K562 (cell line): ENCODE data around the gene IDH3G. TPM values are rescaled to one million over a fixed set of nuclear protein-coding genes. Genes with fewer than 3 reads are reported as not detected.
A peak's percentile ranks its signal among the peaks of the same experiment; 100 is the strongest.

Experiments used
- ATF4 ChIP-seq: fragments of 450-650 bp; formaldehyde crosslinking; IDR thresholded peaks from 2 replicates; pipeline ENCODE4 v1.4.0; 2022; ENCODE audit warnings: mild to moderate bottlenecking, moderate library complexity
- CBFA2T2 ChIP-seq: fragments of 450-650 bp; conservative IDR thresholded peaks from 2 replicates; pipeline ENCODE4 v1.6.1; 2017; ENCODE audit warnings: mild to moderate bottlenecking
- GMEB1 ChIP-seq: fragments of 250-450 bp; sonication (Bioruptor Pico); IDR thresholded peaks from 2 replicates; pipeline ENCODE4 v1.4.0; 2020; ENCODE audit warnings: mild to moderate bottlenecking
- GTF2A2 ChIP-seq: IDR thresholded peaks from 2 replicates; pipeline ENCODE4 v1.6.1; 2016; ENCODE audit warnings: mild to moderate bottlenecking, missing genetic modification characterization, missing compliant biosample characterization
- HMG20A ChIP-seq: fragments of 450-650 bp; formaldehyde crosslinking; conservative IDR thresholded peaks from 2 replicates; pipeline ENCODE4 v1.4.0; 2020; ENCODE audit warnings: mild to moderate bottlenecking, mixed read lengths
- IRF1 ChIP-seq: sonication (generic); formaldehyde crosslinking; IDR thresholded peaks from 2 replicates; pipeline ENCODE4 v1.8.0; 2022; ENCODE audit warnings: missing genetic modification reagents, mild to moderate bottlenecking, borderline replicate concordance
- L3MBTL2 ChIP-seq: fragments of 450-650 bp; IDR thresholded peaks from 2 replicates; pipeline ENCODE4 v1.6.1; 2016; ENCODE audit warnings: mild to moderate bottlenecking, moderate library complexity
- PBX2 ChIP-seq, 2 experiments: IDR thresholded peaks in 1 of 2; conservative IDR thresholded peaks in 1 of 2; 2 replicates each; pipeline ENCODE4 v1.6.1; 2016; ENCODE audit warnings: low read depth in 2 of 2, mild to moderate bottlenecking in 1 of 2, missing compliant biosample characterization in 1 of 2, missing genetic modification characterization in 1 of 2, moderate library complexity in 1 of 2
- PPARD ChIP-seq: fragments of 250-450 bp; sonication (Bioruptor Pico); IDR thresholded peaks from 2 replicates; pipeline ENCODE4 v1.8.0; 2022; ENCODE audit warnings: inconsistent platforms, mild to moderate bottlenecking, moderate library complexity
- SMAD1 ChIP-seq: fragments of 150-350 bp; IDR thresholded peaks from 2 replicates; pipeline ENCODE4 v1.6.1; 2014; ENCODE audit warnings: low read length, low read depth; ENCODE audit not compliant: partially characterized antibody
- THRB ChIP-seq: fragments of 450-650 bp; formaldehyde crosslinking; conservative IDR thresholded peaks from 2 replicates; pipeline ENCODE4 v1.4.0; 2022; ENCODE audit warnings: mild to moderate bottlenecking, missing genetic modification characterization
- ZBTB1 ChIP-seq: sonication (generic); formaldehyde crosslinking; IDR thresholded peaks from 2 replicates; pipeline ENCODE4 v1.8.1; 2023; ENCODE audit warnings: missing genetic modification reagents, low read depth, mild to moderate bottlenecking, borderline replicate concordance
- ZNF184 ChIP-seq: sonication (generic); formaldehyde crosslinking; IDR thresholded peaks from 2 replicates; pipeline ENCODE4 v1.5.0; 2020; ENCODE audit warnings: missing genetic modification reagents
- ZNF274 ChIP-seq: IDR thresholded peaks from 2 replicates; pipeline ENCODE4 v1.6.1; 2011; ENCODE audit warnings: low read depth, mild to moderate bottlenecking, low read length, moderate library complexity, borderline replicate concordance
- ZNF311 ChIP-seq: fragments of 250-450 bp; sonication (Bioruptor Pico); IDR thresholded peaks from 2 replicates; pipeline ENCODE4 v1.4.0; 2020; ENCODE audit warnings: mild to moderate bottlenecking, moderate library complexity
- ZNF354B ChIP-seq: fragments of 250-450 bp; sonication (Bioruptor Pico); IDR thresholded peaks from 2 replicates; pipeline ENCODE4 v1.4.0; 2020
- ZNF41 ChIP-seq: fragments of 250-450 bp; sonication (Bioruptor Pico); conservative IDR thresholded peaks from 2 replicates; pipeline ENCODE4 v1.4.0; 2020; ENCODE audit warnings: mild to moderate bottlenecking
- ZNF512 ChIP-seq: IDR thresholded peaks from 2 replicates; pipeline ENCODE4 v1.6.1; 2016; ENCODE audit warnings: missing genetic modification characterization, missing compliant biosample characterization
- polyA plus RNA-seq, 8 experiments: library from polyadenylated mRNA; depleted of rRNA in 4 of 8; stranded (reverse) in 5 of 8; unstranded in 3 of 8; fragments of >200 nt; fragmentation: Nextera tagmentation in 2 of 8; fragmentation: Illumina TruSeq in 1 of 8; extraction: Ambion mirVana in 2 of 8; extraction: Trizol in 1 of 8; gene quantifications; 2 replicates each; pipeline versions ENCODE4 v1.2.1 to v1.2.3, GENCODE V29; 2011 to 2014; ENCODE audit warnings: inconsistent platforms in 1 of 8, missing spikeins in 1 of 8
- total RNA-seq, 7 experiments: library from RNA; depleted of rRNA in 6 of 7; stranded (reverse); fragments of >200 nt in 6 of 7; fragmentation: Illumina TruSeq in 2 of 7; extraction: Trizol in 2 of 7; gene quantifications; 2 replicates each; pipeline versions ENCODE4 v1.2.1 to v1.2.3, GENCODE V29; 2011 to 2021; ENCODE audit warnings: low replicate concordance in 1 of 7

Gene IDH3G
- total and polyA plus RNA-seq, 9 of the 15 experiments (the other 6 are each of a cell fraction or from before 2014, with no cell fraction given) = 24.3 to 72.5 (median 37.9) TPM

GRCh38 chrX:153794018-153794896 is at the start of gene IDH3G, which contains the start of gene SSR4 (continued):
- TF ChIP-seq SMAD1 = no peak
- TF ChIP-seq GTF2A2 (tag) = no peak
- TF ChIP-seq ZNF512 (tag) = no peak
- no peak for TF ChIP-seq THRB (CRISPR knock-in tag)
- peak; percentile 64 for TF ChIP-seq PBX2 (CRISPR knock-in tag; IDR thresholded peaks at IDR 0.05; ENCODE audit: low read depth)
- TF ChIP-seq PBX2 (tag; conservative IDR thresholded peaks at IDR 0.05; ENCODE audit: low read depth) = peak; percentile 91
- TF ChIP-seq HMG20A (CRISPR knock-in tag) = no peak
- TF ChIP-seq ZBTB1 (CRISPR knock-in tag) = no peak
- no peak for TF ChIP-seq ZNF354B (CRISPR knock-in tag)
- TF ChIP-seq ZNF274 = no peak
- no peak for TF ChIP-seq CBFA2T2
- no peak for TF ChIP-seq IRF1 (CRISPR knock-in tag)
- no peak for TF ChIP-seq PPARD (CRISPR knock-in tag)
- no peak for TF ChIP-seq ZNF41 (CRISPR knock-in tag)
- TF ChIP-seq ZNF184 (CRISPR knock-in tag) = no peak
- TF ChIP-seq ZNF311 (CRISPR knock-in tag) = no peak
- TF ChIP-seq L3MBTL2 = peak; percentile 96
- TF ChIP-seq ATF4 = no peak
- 0 out of 2 replicates have a peak, but pooled peaks have one; percentile 50 for TF ChIP-seq GMEB1
